Gastrocnemius medialis (tissue), 4 donors: ENCODE results near the gene FRAS1.

Experiments
- CTCF ChIP-seq, 5 experiments: fragments of 450-650 bp in 3 of 5; fragments of 200-600 bp in 2 of 5; sonication (generic) in 2 of 5; IDR thresholded peaks in 4 of 5; conservative IDR thresholded peaks in 1 of 5; 1 replicate in 4 of 5; 2 replicates in 1 of 5; pipeline ENCODE4 v1.5.1; 2016 to 2019; ENCODE audit warnings: antibody characterized with exemption in 5 of 5, mild to moderate bottlenecking in 3 of 5, moderate library complexity in 3 of 5
- POLR2A ChIP-seq, 2 donors: fragments of 450-650 bp; IDR thresholded peaks; one replicate each; pipeline ENCODE4 v1.6.1; 2017; ENCODE audit warnings: antibody characterized with exemption in 2 of 2, mild to moderate bottlenecking in 2 of 2, moderate library complexity in 2 of 2

- no peak for TF ChIP-seq POLR2A (IDR thresholded peaks at IDR 0.05)
- TF ChIP-seq CTCF (IDR thresholded peaks at IDR 0.05 in 4 of 5, conservative IDR thresholded peaks at IDR 0.05 in 1 of 5), result no peak
These were observed 110.9 kb downstream of the FRAS1 start for GRCh38 chr4:78168029-78168428.
